Measurements from ENCODE around the gene CASTOR1. TPM values are rescaled to one million over a fixed set of nuclear protein-coding genes. Genes with fewer than 3 reads are reported as not detected.

Gene CASTOR1
- total RNA-seq, 4 donors from 2014 or later: 1.8 to 11.6 (median 6.0) TPM

DNA sequence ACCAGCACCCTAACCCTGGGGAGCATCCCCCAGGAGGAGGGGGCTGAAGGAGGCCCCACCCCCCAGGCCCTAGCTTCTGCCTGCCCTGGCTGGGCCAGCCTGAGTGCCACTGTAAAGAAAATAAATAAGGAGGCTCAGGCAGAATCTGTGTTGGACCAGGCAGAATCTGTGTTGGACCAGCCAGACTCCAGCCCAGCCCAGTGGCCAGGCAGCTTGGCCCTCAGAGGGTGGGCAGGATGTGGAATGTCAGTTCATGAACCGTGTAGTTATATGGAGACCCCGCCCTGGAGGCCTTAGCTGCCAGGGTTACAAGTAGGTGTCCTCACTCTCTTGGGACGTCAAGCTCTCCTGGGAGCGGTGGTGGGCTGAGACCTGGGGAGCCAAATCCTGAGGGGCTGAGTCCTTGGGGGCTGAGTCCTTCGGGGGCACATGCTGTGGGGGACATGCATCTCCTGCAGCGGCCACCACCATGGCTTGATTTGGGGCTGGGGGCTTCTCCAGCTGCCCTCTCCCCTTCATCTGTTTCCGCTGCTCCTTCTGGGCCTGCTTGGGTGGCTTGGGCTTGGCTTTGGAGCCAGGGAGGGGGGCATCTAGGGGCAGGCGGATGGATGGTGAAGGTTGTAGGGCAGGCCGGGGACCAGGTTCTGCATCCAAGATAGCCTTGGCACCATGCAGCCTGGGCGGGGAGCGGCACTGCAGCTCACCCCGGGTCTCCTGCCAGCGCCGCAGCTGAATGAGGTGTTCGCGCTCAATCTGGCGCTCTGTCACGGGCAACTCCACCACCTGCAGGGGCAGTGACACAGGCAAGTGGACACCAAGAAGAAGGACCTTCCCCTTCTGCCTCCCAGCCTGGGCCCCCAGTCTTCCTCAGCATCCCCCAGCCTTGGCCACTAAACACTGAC lies 3.0 kb upstream of the CASTOR1 start:
- no peak overlapping the region for H3K4me3 ChIP-seq
- no peaks in the 10 kb centered on the region for H3K9me3 ChIP-seq
- TF ChIP-seq POLR2A (IDR thresholded peaks at IDR 0.05) (no peak), CTCF (IDR thresholded peaks at IDR 0.05) (no peak)
- peaks cover 0 to 57% (median 0%) of the 10 kb centered on the region in 3 donors for H3K36me3 ChIP-seq
- DNase-seq: no peak
- H3K4me1 ChIP-seq: peaks cover 0 to 32% (median 17%) of the 10 kb centered on the region in 4 donors
- peak overlapping the region; percentile 78 to 92 (median 85) for H3K27ac ChIP-seq
- H3K27me3 ChIP-seq: no peaks in the 10 kb centered on the region

DNA sequence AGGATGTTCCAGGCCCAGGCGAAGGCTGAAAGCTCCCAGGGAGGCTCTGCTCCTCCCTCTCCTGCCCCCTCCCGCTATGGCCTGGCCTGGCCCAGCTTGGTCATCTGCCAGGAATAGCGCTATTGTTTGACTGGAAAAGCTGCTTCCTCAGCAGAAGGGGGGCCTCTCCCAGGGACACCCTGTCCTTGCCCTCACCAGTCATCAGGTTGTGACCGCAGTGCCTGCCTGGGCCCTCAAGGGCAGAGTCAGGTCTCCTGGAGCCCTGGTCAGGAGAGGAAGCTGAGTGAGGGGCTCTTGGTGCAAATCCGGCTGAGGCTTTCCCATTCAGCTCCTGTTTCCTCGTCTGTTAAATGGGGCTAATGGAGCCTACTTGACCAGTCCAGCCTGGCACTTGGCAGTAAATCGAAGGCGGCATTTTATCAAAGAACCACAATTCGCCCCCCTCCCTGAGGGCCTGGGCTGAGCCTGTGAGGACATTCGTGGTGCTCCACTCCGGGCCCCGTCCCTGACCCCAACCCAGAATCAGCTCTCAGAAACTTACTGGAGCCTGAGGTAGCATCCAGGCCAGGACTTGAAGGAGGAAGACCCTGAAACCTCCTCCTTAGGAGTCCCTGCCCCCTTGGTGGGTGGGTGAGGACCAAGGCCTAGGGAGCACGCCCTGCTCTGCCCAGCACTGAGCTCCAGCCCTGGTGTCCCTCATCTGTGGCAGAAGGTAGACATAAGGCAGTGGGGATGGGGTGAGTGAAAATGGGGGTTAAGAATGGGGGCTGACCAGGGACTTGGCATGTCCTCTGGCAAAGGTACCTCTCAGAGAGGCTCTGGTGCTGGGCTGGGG lies 2.0 kb upstream of the CASTOR1 start:
- Histone ChIP-seq H3K27me3 (no peaks in the 10 kb centered on the region), H3K27ac (peak overlapping the region; percentile 78 to 92 (median 85)), H3K9me3 (no peaks in the 10 kb centered on the region), H3K4me3 (no peak overlapping the region), H3K4me1 (peaks cover 0 to 37% (median 17%) of the 10 kb centered on the region in 4 donors), H3K36me3 (peaks cover 0 to 46% (median 0%) of the 10 kb centered on the region in 3 donors)
- TF ChIP-seq CTCF (IDR thresholded peaks at IDR 0.05) (no peak), POLR2A (IDR thresholded peaks at IDR 0.05) (no peak)
- peak; percentile 38 to 79 (median 76) for DNase-seq

GRCh38 chr22:30290342-30291057 lies 1.2 kb upstream of the CASTOR1 start:
- DNase-seq: no peak
- Histone ChIP-seq H3K27ac (peak overlapping the region; percentile 78 to 92 (median 85)), H3K9me3 (no peaks in the 10 kb centered on the region), H3K36me3 (peaks cover 0 to 40% (median 0%) of the 10 kb centered on the region in 3 donors), H3K27me3 (no peaks in the 10 kb centered on the region), H3K4me1 (peaks cover 0 to 37% (median 17%) of the 10 kb centered on the region in 4 donors), H3K4me3 (peak overlapping the region in 3 of 4 donors; percentile 60 to 85 (median 72))
- TF ChIP-seq CTCF (IDR thresholded peaks at IDR 0.05): no peak

- Histone ChIP-seq H3K27ac (peak overlapping the region; percentile 78 to 92 (median 85)), H3K27me3 (no peaks in the 10 kb centered on the region), H3K4me3 (peak overlapping the region; percentile 60 to 85 (median 71)), H3K4me1 (peaks cover 0 to 37% (median 17%) of the 10 kb centered on the region in 4 donors), H3K36me3 (peaks cover 0 to 34% (median 0%) of the 10 kb centered on the region in 3 donors), H3K9me3 (no peaks in the 10 kb centered on the region)
- no peak for TF ChIP-seq POLR2A (IDR thresholded peaks at IDR 0.05)
- peak in 1 of 6 experiments; percentile 18 for TF ChIP-seq CTCF (IDR thresholded peaks at IDR 0.05)
- DNase-seq: no peak
Measured at GRCh38 chr22:30289980-30290313, 642 bp upstream of the CASTOR1 start.

Data from Peyer's patch (tissue), 4 donors.